HUES48 (cell line): ENCODE measurements around the gene UNC13A.

ENCODE experiments used
- H3K27ac ChIP-seq: one replicate; pipeline ENCODE4 v1.7.0; 2013; ENCODE audit warnings: low read depth, low read length, inconsistent platforms
- H3K27me3 ChIP-seq: 2 replicates; pipeline ENCODE4 v1.6.1; 2013; ENCODE audit warnings: mild to moderate bottlenecking, low read length; ENCODE audit not compliant: control insufficient read depth, insufficient read depth
- H3K36me3 ChIP-seq: 2 replicates; pipeline ENCODE4 v1.6.1; 2013; ENCODE audit warnings: low read length; ENCODE audit not compliant: control insufficient read depth, insufficient read depth
- H3K4me1 ChIP-seq: 2 replicates; pipeline ENCODE4 v1.6.1; 2013; ENCODE audit warnings: mild to moderate bottlenecking, low read length; ENCODE audit not compliant: control insufficient read depth, insufficient read depth
- H3K4me3 ChIP-seq: 2 replicates; pipeline ENCODE4 v1.5.1; 2013; ENCODE audit warnings: mild to moderate bottlenecking, low read depth, low read length
- H3K9ac ChIP-seq: 2 replicates; pipeline ENCODE4 v1.6.1; 2013; ENCODE audit warnings: mild to moderate bottlenecking, low read depth, low read length, moderate library complexity
- H3K9me3 ChIP-seq: 2 replicates; pipeline ENCODE4 v1.6.1; 2013; ENCODE audit warnings: low read length; ENCODE audit not compliant: control insufficient read depth, insufficient read depth

The UNC13A gene

GRCh38 chr19:17665058-17665457 is 23.1 kb downstream of the UNC13A start:
- Histone ChIP-seq H3K9ac (no peak overlapping the region), H3K27ac (no peak overlapping the region), H3K36me3 (peaks cover 43% of the 10 kb centered on the region), H3K4me3 (no peak overlapping the region), H3K27me3 (no peaks in the 10 kb centered on the region), H3K9me3 (peaks cover 3% of the 10 kb centered on the region; the same call in 1 of the 2 replicates), H3K4me1 (no peaks in the 10 kb centered on the region)

- peaks cover 43% of the 10 kb centered on the region for H3K36me3 ChIP-seq
- H3K9me3 ChIP-seq, result no peaks in the 10 kb centered on the region
- no peaks in the 10 kb centered on the region for H3K4me1 ChIP-seq
- H3K9ac ChIP-seq, result no peak overlapping the region
- no peaks in the 10 kb centered on the region for H3K27me3 ChIP-seq
- H3K4me3 ChIP-seq, result no peak overlapping the region
- H3K27ac ChIP-seq, result no peak overlapping the region
These were observed 28.2 kb downstream of the UNC13A start for GRCh38 chr19:17659996-17660395.

- H3K9ac ChIP-seq, result no peak overlapping the region
- no peak overlapping the region for H3K4me3 ChIP-seq
- no peaks in the 10 kb centered on the region for H3K27me3 ChIP-seq
- no peaks in the 10 kb centered on the region for H3K9me3 ChIP-seq
- peaks cover 45% of the 10 kb centered on the region for H3K36me3 ChIP-seq
- H3K4me1 ChIP-seq, result no peaks in the 10 kb centered on the region
- H3K27ac ChIP-seq, result no peak overlapping the region
These were observed 29.5 kb downstream of the UNC13A start for GRCh38 chr19:17658666-17659065.

GRCh38 chr19:17658240-17658639 is 29.9 kb downstream of the UNC13A start:
- H3K4me3 ChIP-seq, result no peak overlapping the region
- no peak overlapping the region for H3K27ac ChIP-seq
- H3K9me3 ChIP-seq, result no peaks in the 10 kb centered on the region
- no peaks in the 10 kb centered on the region for H3K27me3 ChIP-seq
- H3K9ac ChIP-seq, result no peak overlapping the region
- H3K4me1 ChIP-seq, result no peaks in the 10 kb centered on the region
- peaks cover 41% of the 10 kb centered on the region for H3K36me3 ChIP-seq

GRCh38 chr19:17656970-17657369 is 31.2 kb downstream of the UNC13A start:
- H3K27me3 ChIP-seq, result no peaks in the 10 kb centered on the region
- H3K4me3 ChIP-seq, result no peak overlapping the region
- H3K36me3 ChIP-seq, result peaks cover 51% of the 10 kb centered on the region
- no peak overlapping the region for H3K27ac ChIP-seq
- H3K9ac ChIP-seq, result no peak overlapping the region
- no peaks in the 10 kb centered on the region for H3K4me1 ChIP-seq
- H3K9me3 ChIP-seq, result no peaks in the 10 kb centered on the region

GRCh38 chr19:17655751-17656472 is 32.2 kb downstream of the UNC13A start:
- H3K27me3 ChIP-seq, result no peaks in the 10 kb centered on the region
- H3K4me3 ChIP-seq, result no peak overlapping the region
- H3K9ac ChIP-seq, result no peak overlapping the region
- no peaks in the 10 kb centered on the region for H3K9me3 ChIP-seq
- H3K27ac ChIP-seq, result no peak overlapping the region
- H3K36me3 ChIP-seq, result peaks cover 58% of the 10 kb centered on the region
- H3K4me1 ChIP-seq, result no peaks in the 10 kb centered on the region

- H3K9me3 ChIP-seq, result no peaks in the 10 kb centered on the region
- no peak overlapping the region for H3K27ac ChIP-seq
- no peaks in the 10 kb centered on the region for H3K4me1 ChIP-seq
- H3K36me3 ChIP-seq, result peaks cover 58% of the 10 kb centered on the region
- no peak overlapping the region for H3K4me3 ChIP-seq
- no peaks in the 10 kb centered on the region for H3K27me3 ChIP-seq
- H3K9ac ChIP-seq, result no peak overlapping the region
These were observed 33.2 kb downstream of the UNC13A start for GRCh38 chr19:17654993-17655392.

- H3K4me1 ChIP-seq, result no peaks in the 10 kb centered on the region
- no peak overlapping the region for H3K27ac ChIP-seq
- no peak overlapping the region for H3K9ac ChIP-seq
- H3K4me3 ChIP-seq, result no peak overlapping the region
- H3K36me3 ChIP-seq, result peaks cover 68% of the 10 kb centered on the region
- H3K27me3 ChIP-seq, result no peaks in the 10 kb centered on the region
- H3K9me3 ChIP-seq, result no peaks in the 10 kb centered on the region
These were observed 35.5 kb downstream of the UNC13A start for GRCh38 chr19:17652627-17653026.

- no peak overlapping the region for H3K4me3 ChIP-seq
- no peaks in the 10 kb centered on the region for H3K27me3 ChIP-seq
- no peak overlapping the region for H3K27ac ChIP-seq
- no peaks in the 10 kb centered on the region for H3K9me3 ChIP-seq
- peaks cover 57% of the 10 kb centered on the region for H3K36me3 ChIP-seq
- no peaks in the 10 kb centered on the region for H3K4me1 ChIP-seq
- H3K9ac ChIP-seq, result no peak overlapping the region
These were observed 39.4 kb downstream of the UNC13A start for GRCh38 chr19:17648786-17649185.

GRCh38 chr19:17648097-17648660 is 40.0 kb downstream of the UNC13A start:
- H3K4me3 ChIP-seq, result no peak overlapping the region
- no peaks in the 10 kb centered on the region for H3K9me3 ChIP-seq
- H3K9ac ChIP-seq, result no peak overlapping the region
- H3K36me3 ChIP-seq, result peaks cover 60% of the 10 kb centered on the region
- no peaks in the 10 kb centered on the region for H3K27me3 ChIP-seq
- H3K27ac ChIP-seq, result no peak overlapping the region
- no peaks in the 10 kb centered on the region for H3K4me1 ChIP-seq

- Histone ChIP-seq H3K4me3 (no peak overlapping the region), H3K27me3 (no peaks in the 10 kb centered on the region), H3K9ac (no peak overlapping the region), H3K36me3 (peaks cover 59% of the 10 kb centered on the region), H3K27ac (no peak overlapping the region), H3K9me3 (no peaks in the 10 kb centered on the region), H3K4me1 (no peaks in the 10 kb centered on the region)
These were observed 40.8 kb downstream of the UNC13A start for GRCh38 chr19:17647071-17648020.
